ENCODE measurements around the gene GNA12. TPM values are rescaled to one million over a fixed set of nuclear protein-coding genes. Genes with fewer than 3 reads are reported as not detected.

The GNA12 gene
- polyA plus RNA-seq, 4 donors, result 3.4 to 27.2 (median 14.5) TPM

DNA sequence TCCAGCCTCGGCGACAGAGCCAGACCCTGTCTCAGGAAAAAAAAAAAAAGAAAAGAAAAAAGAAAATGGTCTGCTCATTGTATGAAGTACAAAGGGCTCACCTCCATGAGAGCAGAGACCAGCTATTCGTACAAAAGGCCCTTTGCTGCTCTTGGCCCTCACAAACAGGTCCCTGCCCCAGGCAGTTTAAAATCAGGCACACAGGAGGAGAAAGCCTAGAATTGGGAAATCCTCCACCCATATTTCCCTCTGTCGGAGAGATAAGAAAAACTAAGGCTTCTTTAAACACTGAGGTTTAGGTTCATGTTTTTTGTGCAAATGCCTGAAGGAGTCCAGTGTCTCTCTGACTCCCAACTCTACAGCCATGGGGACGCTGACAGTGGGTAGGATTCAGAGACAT is 15.1 kb downstream of the GNA12 start:
- WGBS, 3 donors, result 90 to 97% (median 94%) methylated on average over 5 of the region's 5 CpGs
- Histone ChIP-seq H3K4me3 (ENCODE audit: low read depth in 1 of 3, low read length in 3 of 3) (no peak overlapping the region), H3K27ac (ENCODE audit: low read depth in 1 of 3, low read length in 2 of 3) (no peak overlapping the region), H3K36me3 (ENCODE audit: control insufficient read depth in 3 of 3, insufficient read depth in 2 of 3, low read depth in 1 of 3, low read length in 3 of 3) (peaks cover 0 to 22% (median 2%) of the 10 kb centered on the region in 3 donors), H3K4me1 (ENCODE audit: control insufficient read depth in 3 of 3, insufficient read depth in 2 of 3, low read depth in 1 of 3, low read length in 2 of 3) (peaks cover 0 to 11% (median 0%) of the 10 kb centered on the region in 3 donors), H3K9me3 (ENCODE audit: control insufficient read depth in 2 of 2, insufficient read depth in 1 of 2, low read depth in 1 of 2, low read length in 1 of 2) (no peaks in the 10 kb centered on the region), H3K27me3 (ENCODE audit: control insufficient read depth in 3 of 3, insufficient read depth in 3 of 3, low read length in 3 of 3) (no peaks in the 10 kb centered on the region)
- FAIRE-seq (no peak), DNase-seq (no peak)

GRCh38 chr7:2826771-2827170 is 17.3 kb downstream of the GNA12 start:
- no peak for DNase-seq
- FAIRE-seq, result no peak
- WGBS, 3 donors, result 74 to 95% (median 86%) methylated on average over 2 of the region's 2 CpGs

GRCh38 chr7:2825559-2826227 is 18.4 kb downstream of the GNA12 start:
- DNase-seq (no peak), FAIRE-seq (no peak)
- Histone ChIP-seq H3K27me3 (ENCODE audit: control insufficient read depth in 3 of 3, insufficient read depth in 3 of 3, low read length in 3 of 3) (no peaks in the 10 kb centered on the region), H3K27ac (ENCODE audit: low read depth in 1 of 3, low read length in 2 of 3) (peak overlapping the region in 2 of 3 donors; percentile 25 to 52), H3K4me1 (ENCODE audit: control insufficient read depth in 3 of 3, insufficient read depth in 2 of 3, low read depth in 1 of 3, low read length in 2 of 3) (peaks cover 0 to 12% (median 3%) of the 10 kb centered on the region in 3 donors), H3K4me3 (ENCODE audit: low read depth in 1 of 3, low read length in 3 of 3) (no peak overlapping the region), H3K36me3 (ENCODE audit: control insufficient read depth in 3 of 3, insufficient read depth in 2 of 3, low read depth in 1 of 3, low read length in 3 of 3) (peaks cover 0 to 17% (median 1%) of the 10 kb centered on the region in 3 donors), H3K9me3 (ENCODE audit: control insufficient read depth in 2 of 2, insufficient read depth in 1 of 2, low read depth in 1 of 2, low read length in 1 of 2) (no peaks in the 10 kb centered on the region)
- 70 to 92% (median 84%) methylated on average over 20 of the region's 20 CpGs for WGBS, 3 donors

More at GRCh38 chr7:2826771-2827170, 17.3 kb downstream of the GNA12 start:
- Histone ChIP-seq H3K9me3 (ENCODE audit: control insufficient read depth in 2 of 2, insufficient read depth in 1 of 2, low read depth in 1 of 2, low read length in 1 of 2) (no peaks in the 10 kb centered on the region), H3K4me3 (ENCODE audit: low read depth in 1 of 3, low read length in 3 of 3) (no peak overlapping the region), H3K4me1 (ENCODE audit: control insufficient read depth in 3 of 3, insufficient read depth in 2 of 3, low read depth in 1 of 3, low read length in 2 of 3) (peaks cover 0 to 7% (median 0%) of the 10 kb centered on the region in 3 donors), H3K36me3 (ENCODE audit: control insufficient read depth in 3 of 3, insufficient read depth in 2 of 3, low read depth in 1 of 3, low read length in 3 of 3) (peaks cover 0 to 17% (median 2%) of the 10 kb centered on the region in 3 donors), H3K27ac (ENCODE audit: low read depth in 1 of 3, low read length in 2 of 3) (no peak overlapping the region), H3K27me3 (ENCODE audit: control insufficient read depth in 3 of 3, insufficient read depth in 3 of 3, low read length in 3 of 3) (no peaks in the 10 kb centered on the region)

DNA sequence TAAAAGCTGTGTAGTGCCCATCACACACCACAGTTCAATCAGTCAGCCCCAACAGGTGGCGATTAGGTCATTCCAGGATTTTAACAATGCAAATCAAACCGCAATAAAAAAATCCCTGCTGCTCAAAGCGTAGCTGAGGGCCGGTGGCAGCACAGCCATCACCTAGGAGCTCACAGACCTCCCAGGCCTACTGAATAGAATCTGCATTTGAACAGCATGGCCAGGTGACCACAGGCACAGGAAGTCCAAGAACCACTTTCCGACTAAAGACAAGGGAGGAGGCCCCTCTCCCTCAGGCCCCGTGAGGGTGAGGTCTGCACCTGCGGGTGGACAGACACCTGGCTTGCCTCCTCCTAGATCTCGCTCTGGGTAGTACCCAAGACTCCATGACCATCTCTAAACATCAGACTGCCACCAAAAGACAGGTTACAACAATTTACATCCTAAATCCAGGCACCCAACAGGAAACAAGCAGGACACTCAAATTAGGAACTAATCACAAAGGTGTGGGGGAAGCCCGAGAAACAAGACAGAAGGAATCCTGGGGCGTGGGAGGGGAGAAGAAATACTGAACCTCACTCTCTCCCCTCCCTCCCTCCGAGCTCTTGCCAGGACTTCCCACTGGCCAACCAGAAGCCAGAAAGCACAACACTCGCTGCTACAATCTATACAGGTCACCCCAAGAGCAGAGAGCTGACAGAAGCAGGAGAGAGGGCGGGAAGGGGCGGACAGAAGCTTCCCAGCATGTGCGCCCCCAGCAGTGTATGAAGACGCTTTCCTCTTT is 19.2 kb downstream of the GNA12 start:
- Histone ChIP-seq H3K27ac (ENCODE audit: low read depth in 1 of 3, low read length in 2 of 3) (peak overlapping the region in 2 of 3 donors; percentile 25 to 52), H3K4me3 (ENCODE audit: low read depth in 1 of 3, low read length in 3 of 3) (no peak overlapping the region), H3K4me1 (ENCODE audit: control insufficient read depth in 3 of 3, insufficient read depth in 2 of 3, low read depth in 1 of 3, low read length in 2 of 3) (peaks cover 0 to 12% (median 3%) of the 10 kb centered on the region in 3 donors), H3K9me3 (ENCODE audit: control insufficient read depth in 2 of 2, insufficient read depth in 1 of 2, low read depth in 1 of 2, low read length in 1 of 2) (no peaks in the 10 kb centered on the region), H3K36me3 (ENCODE audit: control insufficient read depth in 3 of 3, insufficient read depth in 2 of 3, low read depth in 1 of 3, low read length in 3 of 3) (peaks cover 0 to 15% (median 0%) of the 10 kb centered on the region in 3 donors), H3K27me3 (ENCODE audit: control insufficient read depth in 3 of 3, insufficient read depth in 3 of 3, low read length in 3 of 3) (no peaks in the 10 kb centered on the region)
- no peak for FAIRE-seq
- DNase-seq, result no peak
- WGBS, 3 donors, result 74 to 76% (median 74%) methylated on average over 16 of the region's 16 CpGs

DNA sequence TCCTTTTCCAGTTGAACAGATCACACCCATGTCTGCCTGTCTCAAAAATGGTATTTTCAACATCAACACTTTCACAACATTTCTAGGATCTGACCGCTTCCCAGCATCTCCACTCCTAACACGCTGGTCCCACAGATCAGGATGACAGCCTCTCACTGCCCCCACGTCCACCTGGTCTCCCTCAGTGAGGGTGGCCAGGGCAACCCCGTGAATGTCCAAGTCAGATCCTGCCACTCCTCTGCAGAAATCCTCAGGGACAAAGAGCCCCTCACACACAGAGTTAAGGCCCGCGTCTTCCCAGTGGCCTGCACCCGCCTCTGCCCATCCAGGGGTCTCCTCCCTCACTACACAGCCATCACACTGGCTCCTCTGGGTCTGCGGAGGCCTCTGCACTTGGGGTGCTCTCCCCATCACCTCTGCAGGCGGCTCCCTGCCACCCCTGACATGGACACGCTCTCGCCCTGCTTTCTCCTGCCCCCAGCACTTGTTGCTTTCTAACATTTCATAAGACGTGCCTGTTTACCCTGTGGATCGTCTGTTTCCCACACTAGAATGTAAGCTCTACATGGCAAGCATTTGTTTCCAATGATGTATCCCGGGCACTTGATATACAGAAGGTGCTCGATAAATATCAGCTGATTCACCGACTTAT is 20.0 kb downstream of the GNA12 start:
- 90 to 91% (median 91%) methylated on average over 15 to 16 of the region's 16 CpGs for WGBS, 3 donors
- Histone ChIP-seq H3K27ac (ENCODE audit: low read depth in 1 of 3, low read length in 2 of 3) (peak overlapping the region in 1 of 3 donors; percentile 17), H3K27me3 (ENCODE audit: control insufficient read depth in 3 of 3, insufficient read depth in 3 of 3, low read length in 3 of 3) (no peaks in the 10 kb centered on the region), H3K9me3 (ENCODE audit: control insufficient read depth in 2 of 2, insufficient read depth in 1 of 2, low read depth in 1 of 2, low read length in 1 of 2) (no peaks in the 10 kb centered on the region), H3K36me3 (ENCODE audit: control insufficient read depth in 3 of 3, insufficient read depth in 2 of 3, low read depth in 1 of 3, low read length in 3 of 3) (peaks cover 0 to 12% (median 0%) of the 10 kb centered on the region in 3 donors), H3K4me1 (ENCODE audit: control insufficient read depth in 3 of 3, insufficient read depth in 2 of 3, low read depth in 1 of 3, low read length in 2 of 3) (peaks cover 0 to 12% (median 3%) of the 10 kb centered on the region in 3 donors), H3K4me3 (ENCODE audit: low read depth in 1 of 3, low read length in 3 of 3) (no peak overlapping the region)
- no peak for FAIRE-seq
- DNase-seq, result no peak

GRCh38 chr7:2823130-2823529 is 21.0 kb downstream of the GNA12 start:
- H3K36me3 ChIP-seq (ENCODE audit: control insufficient read depth in 3 of 3, insufficient read depth in 2 of 3, low read depth in 1 of 3, low read length in 3 of 3), result peaks cover 0 to 6% (median 0%) of the 10 kb centered on the region in 3 donors
- no peaks in the 10 kb centered on the region for H3K27me3 ChIP-seq (ENCODE audit: control insufficient read depth in 3 of 3, insufficient read depth in 3 of 3, low read length in 3 of 3)
- DNase-seq, result no peak
- no peak for FAIRE-seq
- no peak overlapping the region for H3K27ac ChIP-seq (ENCODE audit: low read depth in 1 of 3, low read length in 2 of 3)
- H3K9me3 ChIP-seq (ENCODE audit: control insufficient read depth in 2 of 2, insufficient read depth in 1 of 2, low read depth in 1 of 2, low read length in 1 of 2), result no peaks in the 10 kb centered on the region
- WGBS, 3 donors, result 79 to 85% (median 83%) methylated on average over 5 of the region's 5 CpGs
- H3K4me1 ChIP-seq (ENCODE audit: control insufficient read depth in 3 of 3, insufficient read depth in 2 of 3, low read depth in 1 of 3, low read length in 2 of 3), result peaks cover 0 to 12% (median 3%) of the 10 kb centered on the region in 3 donors
- H3K4me3 ChIP-seq (ENCODE audit: low read depth in 1 of 3, low read length in 3 of 3), result no peak overlapping the region

GRCh38 chr7:2821842-2822507 is 22.1 kb downstream of the GNA12 start:
- Histone ChIP-seq H3K36me3 (ENCODE audit: control insufficient read depth in 3 of 3, insufficient read depth in 2 of 3, low read depth in 1 of 3, low read length in 3 of 3) (peaks cover 0 to 3% (median 0%) of the 10 kb centered on the region in 3 donors), H3K4me1 (ENCODE audit: control insufficient read depth in 3 of 3, insufficient read depth in 2 of 3, low read depth in 1 of 3, low read length in 2 of 3) (peaks cover 0 to 12% (median 3%) of the 10 kb centered on the region in 3 donors), H3K9me3 (ENCODE audit: control insufficient read depth in 2 of 2, insufficient read depth in 1 of 2, low read depth in 1 of 2, low read length in 1 of 2) (no peaks in the 10 kb centered on the region), H3K27me3 (ENCODE audit: control insufficient read depth in 3 of 3, insufficient read depth in 3 of 3, low read length in 3 of 3) (no peaks in the 10 kb centered on the region), H3K27ac (ENCODE audit: low read depth in 1 of 3, low read length in 2 of 3) (peak overlapping the region in 1 of 3 donors; percentile 48), H3K4me3 (ENCODE audit: low read depth in 1 of 3, low read length in 3 of 3) (no peak overlapping the region)
- 89 to 94% (median 94%) methylated on average over 10 of the region's 10 CpGs for WGBS, 3 donors
- no peak for FAIRE-seq
- DNase-seq, result no peak
